GM19455 (cell line): Measurements from ENCODE around the gene TESK2.
"Not testable (repeated sequence)": the region's sequence is repeated elsewhere in the genome, so short reads cannot be mapped to it uniquely, and the experiment has no call there.

Experiments used
- ATAC-seq: cut with Tn5 transposase; IDR thresholded peaks from one replicate; pipeline ENCODE4 v1.9.1; 2021; ENCODE audit not compliant: unreplicated experiment

The TESK2 gene

DNA sequence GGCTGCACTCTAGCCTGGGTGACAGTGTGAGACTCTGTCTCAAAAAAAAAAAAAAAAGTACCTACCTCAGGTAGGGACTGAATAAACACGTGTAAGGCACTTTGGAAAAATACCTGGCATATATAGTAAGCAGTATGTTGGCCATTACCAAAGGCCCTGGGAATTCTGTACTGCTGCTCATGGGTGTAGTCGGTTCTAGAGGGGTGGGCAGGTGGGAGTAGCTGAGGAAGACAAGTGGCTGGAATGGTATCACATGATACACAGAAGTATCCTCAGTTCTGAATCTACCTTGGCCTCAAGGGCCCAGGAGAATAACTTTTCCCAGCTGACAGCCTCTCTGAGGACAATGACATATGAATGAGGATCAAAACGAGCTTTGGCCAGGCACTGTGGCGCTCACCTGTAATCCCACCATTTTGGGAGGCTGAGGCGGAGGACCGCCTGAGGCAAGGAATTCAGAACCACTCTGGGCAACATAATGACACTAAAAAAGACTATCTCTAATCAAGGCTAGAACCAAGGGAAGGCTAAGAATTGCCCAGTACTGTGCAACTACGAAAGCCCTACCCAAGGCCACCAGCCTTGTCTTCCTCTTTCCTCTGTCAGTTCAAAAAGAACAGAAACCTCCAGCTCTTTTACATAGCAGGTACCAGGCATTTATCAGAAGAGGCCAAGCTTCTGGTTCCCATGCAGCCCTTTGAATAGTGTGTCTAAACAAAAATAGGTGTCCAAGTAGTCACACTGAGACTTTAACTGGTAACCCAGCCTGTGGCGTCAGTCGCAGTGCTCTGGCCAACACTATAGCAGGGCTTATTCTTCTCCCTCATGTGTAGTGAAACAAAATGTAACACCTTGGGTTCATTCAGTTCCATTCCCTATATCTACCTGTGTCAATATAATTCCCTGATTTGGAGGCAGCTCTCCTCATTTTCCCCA is 19.3 kb upstream of the TESK2 start:
- ATAC-seq: no peak

- ATAC-seq: no peak
Measured at GRCh38 chr1:45508295-45509151, 17.6 kb upstream of the TESK2 start.

DNA sequence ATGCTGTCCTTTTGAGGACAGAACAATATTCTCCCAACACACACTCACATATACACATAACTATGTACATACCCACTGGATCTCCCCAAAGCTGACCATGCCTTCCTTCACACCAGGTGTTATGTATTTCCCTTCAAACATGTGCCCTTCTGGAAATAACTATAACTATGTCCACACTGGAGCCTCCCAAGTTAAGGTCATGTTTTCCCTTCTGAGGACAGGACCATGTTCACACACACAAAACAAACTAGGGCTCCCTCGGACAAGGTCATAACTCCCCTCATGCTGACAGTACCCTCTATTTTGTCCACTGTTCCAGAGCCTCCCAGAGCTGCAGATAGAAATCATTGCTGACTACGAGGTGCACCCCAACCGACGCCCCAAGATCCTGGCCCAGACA is 16.9 kb upstream of the TESK2 start:
- no peak for ATAC-seq

- no peak for ATAC-seq
Measured at GRCh38 chr1:45507195-45507594, 16.2 kb upstream of the TESK2 start.

GRCh38 chr1:45503462-45504360 is 12.7 kb upstream of the TESK2 start:
- no peak for ATAC-seq

DNA sequence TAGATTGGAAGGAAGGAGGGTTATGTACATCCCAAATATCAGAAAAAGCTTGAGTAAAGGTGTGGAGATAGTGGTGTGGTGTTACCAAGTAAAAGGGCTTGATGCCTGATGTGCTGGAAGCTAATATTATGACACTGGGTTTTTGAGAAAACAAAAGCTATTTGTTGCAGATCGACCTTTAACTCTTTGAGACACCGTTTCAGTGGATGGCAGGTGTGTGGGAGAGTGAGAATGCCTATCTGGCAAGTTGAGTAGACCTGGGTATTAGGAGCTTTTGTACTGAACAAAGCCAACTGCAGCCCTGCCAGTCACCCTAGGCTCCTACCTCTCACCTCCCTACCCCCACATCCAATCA is 10.5 kb upstream of the TESK2 start:
- ATAC-seq: no peak

DNA sequence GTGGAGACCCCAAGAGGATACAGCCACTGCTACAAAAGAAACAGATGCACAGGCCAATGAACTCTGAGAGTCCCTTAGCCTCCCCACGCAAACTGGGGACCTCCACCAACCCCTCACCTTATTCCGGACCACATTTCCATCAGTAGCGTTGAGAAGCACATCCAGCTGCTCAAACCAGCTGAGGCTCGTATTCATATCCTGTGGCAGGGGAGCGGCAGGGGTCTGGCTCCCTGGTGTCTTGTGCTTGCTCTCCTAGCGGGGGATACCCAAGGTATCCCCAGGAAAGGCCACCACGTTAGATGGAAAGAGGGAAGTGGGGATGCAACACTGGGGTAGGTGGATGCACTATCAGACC is 8.4 kb upstream of the TESK2 start:
- ATAC-seq: no peak

- ATAC-seq: no peak
Measured at GRCh38 chr1:45498279-45498678, 7.3 kb upstream of the TESK2 start.

DNA sequence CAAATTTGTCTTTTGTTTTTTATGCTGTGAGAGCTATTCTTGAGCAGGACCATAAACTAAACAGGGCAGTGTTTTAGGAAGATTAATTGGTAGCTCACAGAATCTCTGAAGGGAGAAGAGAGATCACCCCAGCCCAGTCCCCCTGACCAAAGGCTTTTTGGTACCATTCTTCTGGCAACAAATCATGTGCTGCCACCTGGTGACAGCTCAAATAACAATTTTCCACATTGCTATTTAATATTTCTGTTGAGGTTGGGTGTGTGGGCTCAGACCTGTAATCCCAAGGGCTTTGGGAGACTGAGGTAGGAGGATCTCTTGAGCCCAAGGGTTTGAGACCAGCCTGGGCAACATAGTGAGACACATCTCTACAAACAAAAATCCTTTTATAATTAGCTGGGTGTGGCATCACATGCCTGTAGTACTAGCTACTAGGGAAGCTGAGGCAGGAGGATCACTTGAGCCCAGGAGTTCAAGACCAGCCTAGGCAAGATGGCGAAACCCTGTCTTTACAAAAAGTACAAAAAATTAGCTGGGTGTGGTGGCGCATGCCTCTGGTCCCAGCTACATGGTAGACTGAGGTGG is 2.2 kb upstream of the TESK2 start:
- ATAC-seq: no peak

DNA sequence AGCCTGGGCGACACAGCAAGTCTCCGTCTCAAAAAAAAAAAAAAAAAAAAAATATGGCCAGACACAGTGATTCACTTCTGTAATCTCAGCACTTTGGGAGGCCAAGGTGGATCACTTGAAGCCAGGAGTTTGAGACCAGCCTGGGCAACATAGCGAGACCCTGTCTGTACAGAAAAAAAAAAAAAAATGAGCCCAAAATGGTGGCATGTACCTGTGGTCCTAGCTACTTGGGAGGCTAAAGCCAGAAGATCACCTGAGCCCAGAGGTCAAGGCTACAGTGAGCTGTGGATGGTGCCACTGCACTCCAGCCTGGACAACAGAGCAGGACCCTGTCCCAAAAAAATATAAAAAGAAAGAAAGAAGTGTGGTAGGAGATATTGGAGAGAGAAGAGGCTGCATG is 1.7 kb upstream of the TESK2 start:
- no peak for ATAC-seq

- no peak for ATAC-seq
Measured at GRCh38 chr1:45491487-45492260, 711 bp upstream of the TESK2 start.

DNA sequence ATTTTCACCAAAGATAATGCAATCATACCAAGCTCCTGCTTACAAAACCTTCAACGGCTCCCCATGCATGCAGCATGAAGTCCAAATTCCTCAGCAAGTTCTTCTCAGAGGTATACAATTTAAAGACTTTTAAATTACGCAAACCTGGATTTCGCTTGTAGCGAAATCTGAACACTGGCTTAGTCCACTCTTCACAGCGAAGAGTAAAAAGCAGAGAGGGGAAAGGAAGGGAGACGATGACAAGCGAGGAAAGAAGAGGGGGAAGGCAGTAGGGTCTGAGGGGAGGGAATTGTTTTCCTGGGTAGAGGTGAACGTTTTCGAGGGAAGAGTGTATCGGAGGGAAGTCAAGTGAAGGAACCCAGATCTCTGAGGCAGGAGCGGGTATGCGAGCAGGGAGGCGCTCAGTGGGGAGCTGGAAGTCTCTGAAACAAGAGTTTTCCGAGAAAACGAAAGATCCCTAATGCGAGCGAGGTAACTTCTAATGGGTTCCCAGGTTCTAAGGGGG is 790 bp downstream of the TESK2 start:
- no peak for ATAC-seq

GRCh38 chr1:45489379-45489778 is 1.6 kb downstream of the TESK2 start:
- not testable (repeated sequence) for ATAC-seq

- no peak for ATAC-seq
Measured at GRCh38 chr1:45488666-45489377, 2.1 kb downstream of the TESK2 start.

- ATAC-seq: no peak
Measured at GRCh38 chr1:45485949-45486348, 5.0 kb downstream of the TESK2 start.

- no peak for ATAC-seq
Measured at GRCh38 chr1:45479039-45479748, 11.8 kb downstream of the TESK2 start.

DNA sequence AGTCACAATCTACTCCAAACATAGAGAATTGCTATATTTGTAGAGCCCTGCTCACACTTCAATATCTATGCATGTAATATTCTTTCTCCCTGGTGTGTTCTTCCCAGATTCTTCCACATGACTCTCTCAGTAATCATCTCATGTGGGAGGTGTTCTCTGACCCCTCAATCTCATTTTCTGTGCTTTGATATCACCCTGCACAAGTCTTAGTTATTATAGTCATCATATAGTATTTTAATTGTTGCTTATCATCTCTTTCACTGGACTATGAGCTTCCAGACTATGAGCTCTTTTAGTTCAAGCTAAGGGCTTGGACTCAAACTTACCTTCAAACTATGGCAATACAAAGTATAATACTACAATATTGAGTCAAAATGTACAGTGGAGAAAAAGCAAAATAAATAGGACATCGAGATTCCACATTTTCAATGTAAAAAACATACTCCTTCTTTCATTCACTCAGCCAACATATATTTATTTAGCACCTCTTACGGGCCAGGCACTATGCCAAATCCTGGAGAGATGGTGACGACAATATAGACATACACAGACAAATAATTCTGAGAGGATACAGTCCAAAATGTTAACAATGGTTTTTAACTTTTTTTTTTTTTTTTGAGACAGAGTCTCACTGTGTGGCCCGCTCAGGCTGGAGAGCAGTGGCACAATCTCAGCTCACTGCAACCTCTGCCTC is 12.7 kb downstream of the TESK2 start:
- no peak for ATAC-seq

DNA sequence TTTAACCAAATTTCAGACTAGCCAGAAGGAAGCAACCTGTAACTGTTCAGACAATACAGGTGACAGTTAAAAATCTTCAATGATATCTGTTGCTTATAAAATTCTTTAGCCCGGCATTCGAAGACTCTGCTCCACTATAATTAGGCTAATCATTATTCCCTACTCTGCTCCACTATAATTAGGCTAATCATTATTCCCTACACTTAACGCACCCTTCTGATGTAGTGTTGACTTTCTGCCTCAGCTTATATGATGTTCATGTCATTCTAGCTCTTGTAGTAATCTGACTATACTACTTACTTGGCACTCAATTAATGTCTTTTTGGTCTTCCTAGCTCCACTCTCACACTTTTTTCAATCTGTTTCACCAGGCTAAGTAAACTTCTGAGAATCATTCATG is 13.3 kb downstream of the TESK2 start:
- no peak for ATAC-seq
